K562 (cell line): ENCODE data around the gene TRPC4.

Experiments
- FOSL1 ChIP-seq: fragments of 200-800 bp; sonication (Bioruptor generic); conservative IDR thresholded peaks from 2 replicates; pipeline ENCODE4 v1.6.1; 2016; ENCODE audit warnings: missing genetic modification characterization, missing compliant biosample characterization
- HNRNPL ChIP-seq: fragments of 200-400 bp; formaldehyde crosslinking; IDR thresholded peaks from 2 replicates; pipeline ENCODE4 v1.6.1; 2017; ENCODE audit warnings: low read depth, mild to moderate bottlenecking, low read length
- MEF2D ChIP-seq: conservative IDR thresholded peaks from 2 replicates; pipeline ENCODE4 v1.6.1; 2016; ENCODE audit warnings: low read depth, missing genetic modification characterization, missing compliant biosample characterization
- ZNF431 ChIP-seq: sonication (generic); formaldehyde crosslinking; IDR thresholded peaks from 2 replicates; pipeline ENCODE4 v1.8.0; 2022; ENCODE audit warnings: mild to moderate bottlenecking, missing genetic modification reagents
- ZNF609 ChIP-seq: sonication (generic); formaldehyde crosslinking; IDR thresholded peaks from 2 replicates; pipeline ENCODE4 v1.8.1; 2023; ENCODE audit warnings: missing genetic modification reagents, mild to moderate bottlenecking, borderline replicate concordance

- TF ChIP-seq ZNF431 (no peak), FOSL1 (tag) (no peak), ZNF609 (no peak), MEF2D (no peak), HNRNPL (no peak)
Measured at GRCh38 chr13:37681281-37682032, 188.1 kb downstream of the TRPC4 start.
